K562 (cell line): ENCODE data around the gene PSMA5. TPM values are rescaled to one million over a fixed set of nuclear protein-coding genes. Genes with fewer than 3 reads are reported as not detected.
A peak's percentile ranks its signal among the peaks of the same experiment; 100 is the strongest.

Experiments used
- ARID1B ChIP-seq: fragments of 450-650 bp; IDR thresholded peaks from 2 replicates; pipeline ENCODE4 v1.6.1; 2016; ENCODE audit warnings: antibody characterized with exemption, mild to moderate bottlenecking, inconsistent platforms
- ATF7 ChIP-seq: fragments of 450-650 bp; IDR thresholded peaks from 2 replicates; pipeline ENCODE4 v1.7.1; 2014; ENCODE audit warnings: mild to moderate bottlenecking, moderate library complexity
- CBX1 ChIP-seq: sonication (generic); IDR thresholded peaks from 2 replicates; pipeline ENCODE4 v1.6.1; 2016; ENCODE audit warnings: antibody characterized with exemption, low read depth, mild to moderate bottlenecking
- CBX8 ChIP-seq: fragments of 200-600 bp; sonication (generic); IDR thresholded peaks from 2 replicates; pipeline ENCODE4 v1.6.1; 2012; ENCODE audit warnings: borderline replicate concordance, mixed run types, low read depth, mild to moderate bottlenecking, moderate library complexity, mixed read lengths, low read length, control low read depth, inconsistent platforms; ENCODE audit not compliant: poor library complexity, severe bottlenecking; ENCODE audit errors: extremely low read depth
- CEBPG ChIP-seq, 3 experiments: fragments of 200-800 bp in 1 of 3; sonication (Bioruptor generic) in 1 of 3; sonication (generic) in 1 of 3; formaldehyde crosslinking in 1 of 3; IDR thresholded peaks in 2 of 3; conservative IDR thresholded peaks in 1 of 3; 2 replicates each; pipeline versions ENCODE4 v1.6.1 to v1.8.0; 2016 to 2022; ENCODE audit warnings: missing compliant biosample characterization in 2 of 3, missing genetic modification characterization in 2 of 3, mild to moderate bottlenecking in 1 of 3, missing genetic modification reagents in 1 of 3
- DIDO1 ChIP-seq: fragments of 450-650 bp; IDR thresholded peaks from 2 replicates; pipeline ENCODE4 v1.6.1; 2016; ENCODE audit warnings: low read depth, missing biosample characterization, missing genetic modification characterization
- DPF2 ChIP-seq: fragments of 450-650 bp; IDR thresholded peaks from 2 replicates; pipeline ENCODE4 v1.6.1; 2016
- FOSL1 ChIP-seq: fragments of 200-800 bp; sonication (Bioruptor generic); conservative IDR thresholded peaks from 2 replicates; pipeline ENCODE4 v1.6.1; 2016; ENCODE audit warnings: missing genetic modification characterization, missing compliant biosample characterization
- GABPB1 ChIP-seq: sonication (generic); formaldehyde crosslinking; IDR thresholded peaks from 2 replicates; pipeline ENCODE4 v1.8.0; 2022; ENCODE audit warnings: mild to moderate bottlenecking, missing genetic modification reagents
- HNRNPL ChIP-seq: fragments of 200-400 bp; formaldehyde crosslinking; IDR thresholded peaks from 2 replicates; pipeline ENCODE4 v1.6.1; 2017; ENCODE audit warnings: low read depth, mild to moderate bottlenecking, low read length
- NCOA2 ChIP-seq, 2 experiments: fragments of 450-650 bp; IDR thresholded peaks; 2 replicates each; pipeline ENCODE4 v1.6.1; 2018; ENCODE audit warnings: mild to moderate bottlenecking in 2 of 2, moderate library complexity in 1 of 2; ENCODE audit not compliant: partially characterized antibody in 2 of 2
- NELFE ChIP-seq: IDR thresholded peaks from 2 replicates; pipeline ENCODE4 v1.6.1; 2011; ENCODE audit warnings: mild to moderate bottlenecking; ENCODE audit not compliant: insufficient read depth, insufficient read length
- PHTF2 ChIP-seq: fragments of 250-450 bp; sonication (Bioruptor Pico); IDR thresholded peaks from 2 replicates; pipeline ENCODE4 v1.5.0; 2021; ENCODE audit warnings: mild to moderate bottlenecking
- PML ChIP-seq: IDR thresholded peaks from 2 replicates; pipeline ENCODE4 v1.6.1; 2012; ENCODE audit warnings: low read length, inconsistent platforms
- RB1 ChIP-seq: fragments of 450-650 bp; IDR thresholded peaks from 2 replicates; pipeline ENCODE4 v1.6.1; 2017; ENCODE audit warnings: low read depth, mild to moderate bottlenecking
- RNF2 ChIP-seq: sonication (generic); IDR thresholded peaks from 2 replicates; pipeline ENCODE4 v1.6.1; 2016
- ZNF217 ChIP-seq: sonication (generic); formaldehyde crosslinking; IDR thresholded peaks from 2 replicates; pipeline ENCODE4 v1.8.0; 2022; ENCODE audit warnings: mild to moderate bottlenecking, missing genetic modification reagents
- ZNF41 ChIP-seq: fragments of 250-450 bp; sonication (Bioruptor Pico); conservative IDR thresholded peaks from 2 replicates; pipeline ENCODE4 v1.4.0; 2020; ENCODE audit warnings: mild to moderate bottlenecking
- polyA plus RNA-seq, 8 experiments: library from polyadenylated mRNA; depleted of rRNA in 4 of 8; stranded (reverse) in 5 of 8; unstranded in 3 of 8; fragments of >200 nt; fragmentation: Nextera tagmentation in 2 of 8; fragmentation: Illumina TruSeq in 1 of 8; extraction: Ambion mirVana in 2 of 8; extraction: Trizol in 1 of 8; gene quantifications; 2 replicates each; pipeline versions ENCODE4 v1.2.1 to v1.2.3, GENCODE V29; 2011 to 2014; ENCODE audit warnings: inconsistent platforms in 1 of 8, missing spikeins in 1 of 8
- total RNA-seq, 7 experiments: library from RNA; depleted of rRNA in 6 of 7; stranded (reverse); fragments of >200 nt in 6 of 7; fragmentation: Illumina TruSeq in 2 of 7; extraction: Trizol in 2 of 7; gene quantifications; 2 replicates each; pipeline versions ENCODE4 v1.2.1 to v1.2.3, GENCODE V29; 2011 to 2021; ENCODE audit warnings: low replicate concordance in 1 of 7
- TF ChIP-seq, protein P1 (sequence below): fragments of 250-450 bp; sonication (Bioruptor Pico); IDR thresholded peaks from 2 replicates; pipeline ENCODE4 v1.4.0; 2020
- TF ChIP-seq, protein P2 (sequence below): fragments of 450-650 bp; formaldehyde crosslinking; IDR thresholded peaks from 2 replicates; pipeline ENCODE4 v1.4.0; 2022; ENCODE audit warnings: missing genetic modification characterization
- TF ChIP-seq, protein P3 (sequence below): fragments of 450-650 bp; IDR thresholded peaks from 2 replicates; pipeline ENCODE4 v1.6.1; 2017; ENCODE audit warnings: antibody characterized with exemption, mild to moderate bottlenecking

Gene PSMA5
- total and polyA plus RNA-seq, 9 of the 15 experiments (the other 6 are each of a cell fraction or from before 2014, with no cell fraction given): 82.6 to 542 (median 287) TPM

DNA sequence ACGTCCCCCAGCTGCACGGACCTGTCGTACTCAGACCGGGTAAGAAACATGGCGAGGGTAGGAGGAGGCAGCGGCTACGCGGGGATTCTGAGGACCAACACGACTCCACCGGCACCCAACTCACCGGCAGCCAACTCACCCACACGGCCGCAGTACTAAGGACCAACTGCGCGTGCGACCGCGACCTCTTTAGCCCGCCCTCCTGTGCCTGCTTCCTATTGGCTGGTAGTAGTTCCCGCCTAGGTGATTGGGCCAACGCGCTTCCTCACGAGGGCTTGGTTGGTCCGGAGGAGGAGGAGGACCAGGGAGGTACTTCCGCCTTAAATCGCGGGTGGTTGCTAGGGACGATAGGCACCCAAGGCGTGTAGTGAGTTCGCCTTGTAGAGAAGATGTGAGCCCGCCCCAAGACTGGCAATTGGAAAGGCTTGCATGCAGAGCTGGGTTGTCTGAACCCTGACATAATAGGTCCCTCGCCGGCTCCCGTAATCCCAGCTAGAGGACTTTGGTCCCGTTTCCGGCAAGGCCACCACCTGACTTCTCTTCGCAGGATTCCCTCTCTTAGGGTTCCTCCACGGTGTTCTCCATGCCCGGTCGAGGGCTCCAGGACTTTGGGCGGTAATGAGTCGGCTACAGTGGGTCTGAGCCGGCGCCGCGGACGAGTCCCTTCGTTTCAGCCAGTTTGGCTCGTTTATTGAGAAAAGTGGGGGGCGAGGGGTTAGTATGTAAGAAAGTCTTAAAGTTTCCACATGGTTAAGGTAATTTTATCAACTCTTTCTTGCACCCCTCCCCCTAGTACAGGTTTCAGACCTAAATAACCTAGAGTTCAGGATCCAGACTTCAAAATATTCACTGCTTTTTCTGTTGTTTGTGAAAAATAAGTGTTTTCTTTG, at the start of gene PSMA5 (continued):
- TF ChIP-seq ZNF41 (CRISPR knock-in tag) (no peak), CBX8 (no peak), PML (peak; percentile 90), RNF2 (peak; percentile 13; the same call in 1 of the 2 replicates), DPF2 (peak; percentile 43; the same call in 1 of the 2 replicates), ARID1B (0 out of 2 replicates have a peak, but pooled peaks have one; percentile 26), NCOA2 (IDR thresholded peaks at IDR 0.05; ENCODE audit: partially characterized antibody in 2 of 2) (no peak), CBX1 (peak; percentile 74; the same call in 1 of the 2 replicates), DIDO1 (tag) (peak; percentile 18; the same call in 1 of the 2 replicates), FOSL1 (tag) (peak; percentile 64; the same call in 1 of the 2 replicates), CEBPG (CRISPR knock-in tag; IDR thresholded peaks at IDR 0.05) (no peak), CEBPG (tag; conservative IDR thresholded peaks at IDR 0.05 in 1 of 2, IDR thresholded peaks at IDR 0.05 in 1 of 2) (no peak), HNRNPL (0 out of 2 replicates have a peak, but pooled peaks have one; percentile 4), PHTF2 (CRISPR knock-in tag) (no peak), NELFE (peak; percentile 33), GABPB1 (peak; percentile 94), ZNF217 (CRISPR knock-in tag) (no peak), RB1 (0 out of 2 replicates have a peak, but pooled peaks have one; percentile 7), ATF7 (peak; percentile 72; the same call in 1 of the 2 replicates)
- TF ChIP-seq, protein P1, sequence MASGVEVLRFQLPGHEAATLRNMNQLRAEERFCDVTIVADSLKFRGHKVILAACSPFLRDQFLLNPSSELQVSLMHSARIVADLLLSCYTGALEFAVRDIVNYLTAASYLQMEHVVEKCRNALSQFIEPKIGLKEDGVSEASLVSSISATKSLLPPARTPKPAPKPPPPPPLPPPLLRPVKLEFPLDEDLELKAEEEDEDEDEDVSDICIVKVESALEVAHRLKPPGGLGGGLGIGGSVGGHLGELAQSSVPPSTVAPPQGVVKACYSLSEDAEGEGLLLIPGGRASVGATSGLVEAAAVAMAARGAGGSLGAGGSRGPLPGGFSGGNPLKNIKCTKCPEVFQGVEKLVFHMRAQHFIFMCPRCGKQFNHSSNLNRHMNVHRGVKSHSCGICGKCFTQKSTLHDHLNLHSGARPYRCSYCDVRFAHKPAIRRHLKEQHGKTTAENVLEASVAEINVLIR (CRISPR knock-in tag): no peak
- TF ChIP-seq, protein P2, sequence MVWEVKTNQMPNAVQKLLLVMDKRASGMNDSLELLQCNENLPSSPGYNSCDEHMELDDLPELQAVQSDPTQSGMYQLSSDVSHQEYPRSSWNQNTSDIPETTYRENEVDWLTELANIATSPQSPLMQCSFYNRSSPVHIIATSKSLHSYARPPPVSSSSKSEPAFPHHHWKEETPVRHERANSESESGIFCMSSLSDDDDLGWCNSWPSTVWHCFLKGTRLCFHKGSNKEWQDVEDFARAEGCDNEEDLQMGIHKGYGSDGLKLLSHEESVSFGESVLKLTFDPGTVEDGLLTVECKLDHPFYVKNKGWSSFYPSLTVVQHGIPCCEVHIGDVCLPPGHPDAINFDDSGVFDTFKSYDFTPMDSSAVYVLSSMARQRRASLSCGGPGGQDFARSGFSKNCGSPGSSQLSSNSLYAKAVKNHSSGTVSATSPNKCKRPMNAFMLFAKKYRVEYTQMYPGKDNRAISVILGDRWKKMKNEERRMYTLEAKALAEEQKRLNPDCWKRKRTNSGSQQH: peak; percentile 48; the same call in 1 of the 2 replicates
- TF ChIP-seq, protein P3, sequence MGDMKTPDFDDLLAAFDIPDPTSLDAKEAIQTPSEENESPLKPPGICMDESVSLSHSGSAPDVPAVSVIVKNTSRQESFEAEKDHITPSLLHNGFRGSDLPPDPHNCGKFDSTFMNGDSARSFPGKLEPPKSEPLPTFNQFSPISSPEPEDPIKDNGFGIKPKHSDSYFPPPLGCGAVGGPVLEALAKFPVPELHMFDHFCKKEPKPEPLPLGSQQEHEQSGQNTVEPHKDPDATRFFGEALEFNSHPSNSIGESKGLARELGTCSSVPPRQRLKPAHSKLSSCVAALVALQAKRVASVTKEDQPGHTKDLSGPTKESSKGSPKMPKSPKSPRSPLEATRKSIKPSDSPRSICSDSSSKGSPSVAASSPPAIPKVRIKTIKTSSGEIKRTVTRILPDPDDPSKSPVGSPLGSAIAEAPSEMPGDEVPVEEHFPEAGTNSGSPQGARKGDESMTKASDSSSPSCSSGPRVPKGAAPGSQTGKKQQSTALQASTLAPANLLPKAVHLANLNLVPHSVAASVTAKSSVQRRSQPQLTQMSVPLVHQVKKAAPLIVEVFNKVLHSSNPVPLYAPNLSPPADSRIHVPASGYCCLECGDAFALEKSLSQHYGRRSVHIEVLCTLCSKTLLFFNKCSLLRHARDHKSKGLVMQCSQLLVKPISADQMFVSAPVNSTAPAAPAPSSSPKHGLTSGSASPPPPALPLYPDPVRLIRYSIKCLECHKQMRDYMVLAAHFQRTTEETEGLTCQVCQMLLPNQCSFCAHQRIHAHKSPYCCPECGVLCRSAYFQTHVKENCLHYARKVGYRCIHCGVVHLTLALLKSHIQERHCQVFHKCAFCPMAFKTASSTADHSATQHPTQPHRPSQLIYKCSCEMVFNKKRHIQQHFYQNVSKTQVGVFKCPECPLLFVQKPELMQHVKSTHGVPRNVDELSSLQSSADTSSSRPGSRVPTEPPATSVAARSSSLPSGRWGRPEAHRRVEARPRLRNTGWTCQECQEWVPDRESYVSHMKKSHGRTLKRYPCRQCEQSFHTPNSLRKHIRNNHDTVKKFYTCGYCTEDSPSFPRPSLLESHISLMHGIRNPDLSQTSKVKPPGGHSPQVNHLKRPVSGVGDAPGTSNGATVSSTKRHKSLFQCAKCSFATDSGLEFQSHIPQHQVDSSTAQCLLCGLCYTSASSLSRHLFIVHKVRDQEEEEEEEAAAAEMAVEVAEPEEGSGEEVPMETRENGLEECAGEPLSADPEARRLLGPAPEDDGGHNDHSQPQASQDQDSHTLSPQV: peak; percentile 57
